CD14-positive monocyte (primary cell): ENCODE data around the gene SPIB. TPM values are rescaled to one million over a fixed set of nuclear protein-coding genes. Genes with fewer than 3 reads are reported as not detected.
"Not testable (repeated sequence)": the region's sequence is repeated elsewhere in the genome, so short reads cannot be mapped to it uniquely, and the experiment has no call there.

ENCODE experiments used
- DNase-seq, 3 donors: peaks; one replicate each; pipeline ENCODE4 v3.0.0-alpha.2; 2011 to 2022
- H2AFZ ChIP-seq: 2 replicates; pipeline ENCODE4 v1.6.0; 2012; ENCODE audit warnings: mild to moderate bottlenecking, low read depth, low read length, inconsistent platforms; ENCODE audit not compliant: insufficient read depth, poor library complexity, severe bottlenecking
- H3K27ac ChIP-seq, 2 donors: 1 replicate in 1 of 2; 2 replicates in 1 of 2; pipeline ENCODE4 v1.5.1; 2012 to 2013; ENCODE audit warnings: low read length in 2 of 2, control low read depth in 1 of 2, inconsistent platforms in 1 of 2, low read depth in 1 of 2, mild to moderate bottlenecking in 1 of 2
- H3K27me3 ChIP-seq, 2 donors: one replicate each; pipeline versions ENCODE4 v1.6.0 to v1.6.1; 2011 to 2013; ENCODE audit warnings: low read length in 2 of 2; ENCODE audit not compliant: control insufficient read depth in 2 of 2, insufficient read depth in 2 of 2
- H3K36me3 ChIP-seq, 2 donors: replicated peaks in 1 of 2; 1 replicate in 1 of 2; 2 replicates in 1 of 2; pipeline versions ENCODE4 v1.5.1 to v1.6.1; 2012 to 2013; ENCODE audit warnings: low read length in 2 of 2, control low read depth in 1 of 2, inconsistent platforms in 1 of 2, mild to moderate bottlenecking in 1 of 2; ENCODE audit not compliant: insufficient read depth in 2 of 2, control insufficient read depth in 1 of 2
- H3K4me1 ChIP-seq, 2 donors: 1 replicate in 1 of 2; 2 replicates in 1 of 2; pipeline versions ENCODE4 v1.5.1 to v1.6.1; 2012 to 2013; ENCODE audit warnings: low read length in 2 of 2, control low read depth in 1 of 2, inconsistent platforms in 1 of 2, mild to moderate bottlenecking in 1 of 2, moderate library complexity in 1 of 2; ENCODE audit not compliant: insufficient read depth in 2 of 2, control insufficient read depth in 1 of 2
- H3K4me2 ChIP-seq: replicated peaks from 2 replicates; pipeline ENCODE3; 2012; ENCODE audit warnings: low read length, moderate library complexity, mild to moderate bottlenecking; ENCODE audit not compliant: poor library complexity, severe bottlenecking; ENCODE audit errors: extremely low read depth
- H3K4me3 ChIP-seq, 3 experiments: fragments of 200-600 bp in 1 of 3; sonication (generic) in 1 of 3; replicated peaks in 1 of 3; 1 replicate in 2 of 3; 2 replicates in 1 of 3; pipeline ENCODE4 v1.5.1; 2011 to 2013; ENCODE audit warnings: low read length in 3 of 3, mild to moderate bottlenecking in 3 of 3, control low read depth in 2 of 3, low read depth in 2 of 3, inconsistent platforms in 1 of 3, moderate library complexity in 1 of 3
- H3K79me2 ChIP-seq: 2 replicates; pipeline ENCODE4 v1.6.0; 2012; ENCODE audit warnings: mild to moderate bottlenecking, control low read depth, inconsistent platforms, low read length, moderate library complexity; ENCODE audit not compliant: insufficient read depth
- H3K9ac ChIP-seq: 2 replicates; pipeline ENCODE4 v1.6.0; 2017; ENCODE audit warnings: low read length, mild to moderate bottlenecking; ENCODE audit not compliant: insufficient read depth, poor library complexity, severe bottlenecking
- H3K9me3 ChIP-seq, 2 donors: replicated peaks in 1 of 2; 1 replicate in 1 of 2; 2 replicates in 1 of 2; pipeline versions ENCODE4 v1.5.1 to v1.6.1; 2012 to 2013; ENCODE audit warnings: low read length in 2 of 2, control low read depth in 1 of 2; ENCODE audit not compliant: control insufficient read depth in 1 of 2, insufficient read depth in 1 of 2
- H4K20me1 ChIP-seq: 2 replicates; pipeline ENCODE4 v1.6.0; 2012; ENCODE audit warnings: mild to moderate bottlenecking, low read length, control low read depth, moderate library complexity; ENCODE audit not compliant: insufficient read depth
- H3K27ac Mint-ChIP-seq, 7 donors: one replicate each; pipeline ENCODE4 v1.8.0; 2020; ENCODE audit warnings: mild to moderate bottlenecking in 7 of 7, mixed read lengths in 7 of 7, moderate library complexity in 6 of 7, inconsistent platforms in 2 of 7
- H3K27me3 Mint-ChIP-seq, 3 donors: one replicate each; pipeline ENCODE4 v1.8.0; 2021 to 2022; ENCODE audit warnings: low read depth in 3 of 3, mild to moderate bottlenecking in 3 of 3, mixed read lengths in 3 of 3, moderate library complexity in 3 of 3, inconsistent platforms in 1 of 3
- H3K36me3 Mint-ChIP-seq, 2 donors: one replicate each; pipeline ENCODE4 v1.8.0; 2020; ENCODE audit warnings: mixed read lengths in 2 of 2, inconsistent platforms in 1 of 2, mild to moderate bottlenecking in 1 of 2
- H3K4me1 Mint-ChIP-seq: one replicate; pipeline ENCODE4 v1.8.0; 2020; ENCODE audit warnings: mild to moderate bottlenecking, mixed read lengths
- H3K4me3 Mint-ChIP-seq, 2 donors: one replicate each; pipeline ENCODE4 v1.8.0; 2020; ENCODE audit warnings: mild to moderate bottlenecking in 2 of 2, mixed read lengths in 2 of 2, moderate library complexity in 1 of 2
- H3K9me3 Mint-ChIP-seq, 7 donors: one replicate each; pipeline ENCODE4 v1.8.0; 2020 to 2022; ENCODE audit warnings: mixed read lengths in 7 of 7, mild to moderate bottlenecking in 6 of 7, moderate library complexity in 6 of 7, inconsistent platforms in 2 of 7
- CTCF ChIP-seq: fragments of 200-600 bp; IDR thresholded peaks from one replicate; pipeline ENCODE4 v1.8.0; 2022; ENCODE audit warnings: antibody characterized with exemption, mild to moderate bottlenecking
- WGBS: methylation state at CpG from one replicate; pipeline ENCODE4 v1.1.5; 2013; ENCODE audit warnings: missing lambda C conversion rate; ENCODE audit not compliant: insufficient coverage; 5-methylcytosine and 5-hydroxymethylcytosine counted together
- intact Hi-C, 2 donors: fragments of 100-400 bp; cut with micrococcal nuclease; formaldehyde crosslinking; loops; one replicate each; pipeline versions ENCODE4 v1.15.0 to v1.15.1; 2023
- polyA plus RNA-seq, 3 donors: library from polyadenylated mRNA; depleted of rRNA in 1 of 3; unstranded in 2 of 3; stranded (reverse) in 1 of 3; fragments of 300-500 nt in 2 of 3; fragments of >200 nt in 1 of 3; fragmentation: Illumina TruSeq in 2 of 3; gene quantifications; 1 replicate in 2 of 3; 2 replicates in 1 of 3; pipeline ENCODE4 v1.2.3, GENCODE V29; 2012 to 2021

SPIB gene
- polyA plus RNA-seq, 3 donors: 0.16 to 2.3 (median 0.34) TPM

GRCh38 chr19:50437862-50438449 is 19.2 kb downstream of the SPIB start:
- no peak overlapping the region for H3K9ac ChIP-seq
- no peaks in the 10 kb centered on the region for H3K4me1 ChIP-seq
- no peak overlapping the region for H2AFZ ChIP-seq
- Mint-ChIP-seq H3K36me3 (no peaks in the 10 kb centered on the region), H3K27me3 (peaks cover 20 to 32% (median 21%) of the 10 kb centered on the region in 3 donors), H3K27ac (no peak overlapping the region), H3K9me3 (no peaks in the 10 kb centered on the region), H3K4me3 (no peak overlapping the region), H3K4me1 (peaks cover under 1% of the 10 kb centered on the region)
- peaks cover 0 to 3% of the 10 kb centered on the region in 2 donors for H3K27me3 ChIP-seq
- no peak overlapping the region for H3K27ac ChIP-seq
- WGBS: 100% methylated on average over 3 of the region's 5 CpGs
- intact Hi-C loops: no loop called here
- H3K4me3 ChIP-seq: no peak overlapping the region
- H3K36me3 ChIP-seq: no peaks in the 10 kb centered on the region
- no peaks in the 10 kb centered on the region for H3K79me2 ChIP-seq
- no peaks in the 10 kb centered on the region for H4K20me1 ChIP-seq
- no peak overlapping the region for H3K4me2 ChIP-seq
- no peaks in the 10 kb centered on the region for H3K9me3 ChIP-seq
- DNase-seq: no peak
- TF ChIP-seq CTCF: no peak

- intact Hi-C loops, H3K27ac Mint-ChIP-seq, H3K9me3 ChIP-seq, H4K20me1 ChIP-seq, H3K79me2 ChIP-seq, H3K4me1 Mint-ChIP-seq, H3K9me3 Mint-ChIP-seq, DNase-seq, H3K4me1 ChIP-seq, H3K27ac ChIP-seq, H3K36me3 Mint-ChIP-seq, H3K4me3 ChIP-seq, H3K9ac ChIP-seq, H3K4me3 Mint-ChIP-seq, H3K27me3 ChIP-seq, H3K36me3 ChIP-seq, H3K4me2 ChIP-seq, H2AFZ ChIP-seq: not testable (repeated sequence)
- peaks cover 10 to 21% (median 14%) of the 10 kb centered on the region in 3 donors for H3K27me3 Mint-ChIP-seq
- 91% methylated on average over 1 of the region's 2 CpGs for WGBS
Observed at GRCh38 chr19:50439130-50439529, 20.4 kb downstream of the SPIB start.
